Activated CD4-positive, alpha-beta memory T cell treated with anti-CD3 and anti-CD28 coated beads, Interleukin-2, amount 10 ng/mL, durations not matched to agents 7 days and 5 days (primary cell): Measurements from ENCODE around the gene NPHP1. TPM values are rescaled to one million over a fixed set of nuclear protein-coding genes. Genes with fewer than 3 reads are reported as not detected.
"Not testable (repeated sequence)": the region's sequence is repeated elsewhere in the genome, so short reads cannot be mapped to it uniquely, and the experiment has no call there.

ENCODE experiments used
- CTCF ChIA-PET: fragments of 350-600 bp; sonication (Branson Sonifier 250); formaldehyde crosslinking; loops from one replicate; lab custom pipeline; 2021; ENCODE audit warnings: antibody characterized with exemption, inconsistent platforms; lab: Charles Lee
- POLR2A ChIA-PET: fragments of 350-600 bp; sonication (Branson Sonifier 250); formaldehyde crosslinking; loops from one replicate; lab custom pipeline; 2021; ENCODE audit warnings: antibody characterized with exemption; lab: Charles Lee
- DNase-seq: peaks from one replicate; pipeline ENCODE4 v3.0.0-alpha.2; 2020
- H3K27ac Mint-ChIP-seq: one replicate; pipeline ENCODE4 v1.8.0; 2021; ENCODE audit warnings: mild to moderate bottlenecking, mixed read lengths
- H3K27me3 Mint-ChIP-seq: one replicate; pipeline ENCODE4 v1.8.0; 2021; ENCODE audit warnings: mixed read lengths
- H3K36me3 Mint-ChIP-seq: one replicate; pipeline ENCODE4 v1.8.0; 2021; ENCODE audit warnings: low read depth, mixed read lengths
- H3K4me1 Mint-ChIP-seq: one replicate; pipeline ENCODE4 v1.8.0; 2021; ENCODE audit warnings: mixed read lengths
- H3K4me3 Mint-ChIP-seq: one replicate; pipeline ENCODE4 v1.8.0; 2021; ENCODE audit warnings: mild to moderate bottlenecking, mixed read lengths
- H3K9me3 Mint-ChIP-seq: one replicate; pipeline ENCODE4 v1.8.0; 2021; ENCODE audit warnings: mixed read lengths
- total RNA-seq, 2 experiments: library from RNA; stranded (reverse); gene quantifications; one replicate each; pipeline ENCODE4 v1.2.3, GENCODE V29; 2021

NPHP1 gene
- total RNA-seq, 2 experiments from 2014 or later = 0.13 to 0.45 TPM

GRCh38 chr2:110216199-110216598, 11.4 kb upstream of the NPHP1 start:
- H3K9me3 Mint-ChIP-seq = peaks cover 4% of the 10 kb centered on the region
- no peak for DNase-seq
- H3K4me1 Mint-ChIP-seq = peaks cover 11% of the 10 kb centered on the region
- H3K36me3 Mint-ChIP-seq = peaks cover 10% of the 10 kb centered on the region
- CTCF ChIA-PET = no interaction called here
- POLR2A ChIA-PET = no interaction called here
- peaks cover 57% of the 10 kb centered on the region for H3K27me3 Mint-ChIP-seq
- H3K27ac Mint-ChIP-seq = no peak overlapping the region
- no peak overlapping the region for H3K4me3 Mint-ChIP-seq

- no peak for DNase-seq
- Mint-ChIP-seq H3K36me3 (peaks cover 10% of the 10 kb centered on the region), H3K4me3 (no peak overlapping the region), H3K27me3 (peaks cover 56% of the 10 kb centered on the region), H3K27ac (no peak overlapping the region), H3K9me3 (peaks cover 4% of the 10 kb centered on the region), H3K4me1 (peaks cover 14% of the 10 kb centered on the region)
- CTCF ChIA-PET = no interaction called here
- POLR2A ChIA-PET = no interaction called here
These were observed 10.8 kb upstream of the NPHP1 start for GRCh38 chr2:110215566-110216158.

GRCh38 chr2:110215091-110215490, 10.3 kb upstream of the NPHP1 start:
- peaks cover 16% of the 10 kb centered on the region for H3K4me1 Mint-ChIP-seq
- ChIA-PET POLR2A (no interaction called here), CTCF (no interaction called here)
- peaks cover 4% of the 10 kb centered on the region for H3K9me3 Mint-ChIP-seq
- H3K27me3 Mint-ChIP-seq = peaks cover 51% of the 10 kb centered on the region
- DNase-seq = no peak
- peaks cover 12% of the 10 kb centered on the region for H3K36me3 Mint-ChIP-seq
- no peak overlapping the region for H3K4me3 Mint-ChIP-seq
- H3K27ac Mint-ChIP-seq = no peak overlapping the region

- POLR2A ChIA-PET, DNase-seq, H3K27ac Mint-ChIP-seq, H3K9me3 Mint-ChIP-seq, CTCF ChIA-PET, H3K4me3 Mint-ChIP-seq: not testable (repeated sequence)
- peaks cover 25% of the 10 kb centered on the region for H3K36me3 Mint-ChIP-seq
- H3K27me3 Mint-ChIP-seq = peaks cover 37% of the 10 kb centered on the region
- H3K4me1 Mint-ChIP-seq = peaks cover 25% of the 10 kb centered on the region
These were observed 8.7 kb upstream of the NPHP1 start for GRCh38 chr2:110213522-110213921.

- peak within 1 kb of the TSS; percentile 94 for H3K4me3 Mint-ChIP-seq
- H3K9me3 Mint-ChIP-seq = peaks cover 4% of the 10 kb centered on the region
- peaks cover 25% of the 10 kb centered on the region for H3K4me1 Mint-ChIP-seq
- H3K36me3 Mint-ChIP-seq = peaks cover 25% of the 10 kb centered on the region
- ChIA-PET POLR2A (interaction anchor here (0.9 kb wide), 1 partner anchor 11 kb away, joined by 3 read pairs; no protein-coding TSS in a partner anchor), CTCF (no interaction called here)
- H3K27ac Mint-ChIP-seq = peak within 1 kb of the TSS; percentile 83
- peaks cover 27% of the 10 kb centered on the region for H3K27me3 Mint-ChIP-seq
- DNase-seq = peak; percentile 81
These were observed 7.4 kb upstream of the NPHP1 start, which contains the start of gene MTLN for GRCh38 chr2:110211938-110212858. Gene MTLN, minus strand, starts transcription at chr2:110212547. Its CDS starts 22 bp downstream, at chr2:110212525.

GRCh38 chr2:110205660-110206455, 1.0 kb upstream of the NPHP1 start:
- Mint-ChIP-seq H3K4me1 (peaks cover 30% of the 10 kb centered on the region), H3K36me3 (peaks cover 15% of the 10 kb centered on the region), H3K27me3 (peaks cover 3% of the 10 kb centered on the region), H3K9me3 (no peaks in the 10 kb centered on the region), H3K4me3 (peak overlapping the region; percentile 79), H3K27ac (no peak overlapping the region)
- ChIA-PET POLR2A (no interaction called here), CTCF (no interaction called here)
- DNase-seq = no peak

- ChIA-PET POLR2A (no interaction called here), CTCF (no interaction called here)
- no peak overlapping the region for H3K4me3 Mint-ChIP-seq
- peaks cover 3% of the 10 kb centered on the region for H3K27me3 Mint-ChIP-seq
- no peak for DNase-seq
- no peaks in the 10 kb centered on the region for H3K4me1 Mint-ChIP-seq
- no peak overlapping the region for H3K27ac Mint-ChIP-seq
- H3K36me3 Mint-ChIP-seq = no peaks in the 10 kb centered on the region
- no peaks in the 10 kb centered on the region for H3K9me3 Mint-ChIP-seq
These were observed 6.8 kb downstream of the NPHP1 start for GRCh38 chr2:110198016-110198415.

- Mint-ChIP-seq H3K36me3 (no peaks in the 10 kb centered on the region), H3K4me1 (no peaks in the 10 kb centered on the region), H3K27me3 (peaks cover 3% of the 10 kb centered on the region), H3K4me3 (no peak overlapping the region), H3K27ac (no peak overlapping the region), H3K9me3 (no peaks in the 10 kb centered on the region)
- DNase-seq = no peak
- ChIA-PET CTCF (no interaction called here), POLR2A (no interaction called here)
These were observed 7.4 kb downstream of the NPHP1 start for GRCh38 chr2:110197452-110197851.

GRCh38 chr2:110190169-110190568, 14.6 kb downstream of the NPHP1 start:
- CTCF ChIA-PET, DNase-seq, H3K27me3 Mint-ChIP-seq, H3K4me3 Mint-ChIP-seq, H3K9me3 Mint-ChIP-seq, H3K27ac Mint-ChIP-seq, H3K4me1 Mint-ChIP-seq, POLR2A ChIA-PET, H3K36me3 Mint-ChIP-seq: not testable (repeated sequence)

- Mint-ChIP-seq H3K27ac (no peak overlapping the region), H3K9me3 (peaks cover 18% of the 10 kb centered on the region), H3K4me3 (no peak overlapping the region), H3K4me1 (no peaks in the 10 kb centered on the region), H3K36me3 (no peaks in the 10 kb centered on the region), H3K27me3 (peaks cover 22% of the 10 kb centered on the region)
- CTCF ChIA-PET = no interaction called here
- DNase-seq = no peak
- POLR2A ChIA-PET = no interaction called here
These were observed 22.4 kb downstream of the NPHP1 start for GRCh38 chr2:110182449-110182848.

- DNase-seq = no peak
- Mint-ChIP-seq H3K36me3 (no peaks in the 10 kb centered on the region), H3K4me1 (no peaks in the 10 kb centered on the region), H3K9me3 (peaks cover 18% of the 10 kb centered on the region), H3K27me3 (peaks cover 23% of the 10 kb centered on the region), H3K4me3 (no peak overlapping the region), H3K27ac (no peak overlapping the region)
- ChIA-PET CTCF (interaction anchor here (1.0 kb wide), 1 partner anchor 23 kb away, joined by 3 read pairs; no protein-coding TSS in a partner anchor), POLR2A (no interaction called here)
These were observed 24.8 kb downstream of the NPHP1 start for GRCh38 chr2:110180036-110180435.

GRCh38 chr2:110173523-110173922, 31.3 kb downstream of the NPHP1 start:
- Mint-ChIP-seq H3K4me3 (no peak overlapping the region), H3K4me1 (peaks cover 2% of the 10 kb centered on the region), H3K27ac (no peak overlapping the region), H3K27me3 (peaks cover 16% of the 10 kb centered on the region), H3K36me3 (no peaks in the 10 kb centered on the region), H3K9me3 (no peaks in the 10 kb centered on the region)
- DNase-seq = no peak
- ChIA-PET POLR2A (no interaction called here), CTCF (no interaction called here)

- Mint-ChIP-seq H3K4me3 (no peak overlapping the region), H3K9me3 (no peaks in the 10 kb centered on the region), H3K4me1 (peaks cover 2% of the 10 kb centered on the region), H3K27me3 (peaks cover 16% of the 10 kb centered on the region), H3K36me3 (no peaks in the 10 kb centered on the region), H3K27ac (no peak overlapping the region)
- no peak for DNase-seq
- POLR2A ChIA-PET = no interaction called here
- CTCF ChIA-PET = no interaction called here
These were observed 32.3 kb downstream of the NPHP1 start for GRCh38 chr2:110172506-110172905.
